B cell (primary cell): ENCODE results near the gene PRSS38.

Source experiments
- EZH2 ChIP-seq: IDR thresholded peaks from 2 replicates; pipeline ENCODE4 v1.6.1; 2012; ENCODE audit warnings: borderline replicate concordance, low read depth, mild to moderate bottlenecking, moderate library complexity, low read length; ENCODE audit not compliant: insufficient read depth, poor library complexity, severe bottlenecking
- TF ChIP-seq, protein P1 (sequence below): fragments of 200-600 bp; IDR thresholded peaks from one replicate; pipeline ENCODE4 v1.8.0; 2022; ENCODE audit warnings: antibody characterized with exemption, mild to moderate bottlenecking

DNA sequence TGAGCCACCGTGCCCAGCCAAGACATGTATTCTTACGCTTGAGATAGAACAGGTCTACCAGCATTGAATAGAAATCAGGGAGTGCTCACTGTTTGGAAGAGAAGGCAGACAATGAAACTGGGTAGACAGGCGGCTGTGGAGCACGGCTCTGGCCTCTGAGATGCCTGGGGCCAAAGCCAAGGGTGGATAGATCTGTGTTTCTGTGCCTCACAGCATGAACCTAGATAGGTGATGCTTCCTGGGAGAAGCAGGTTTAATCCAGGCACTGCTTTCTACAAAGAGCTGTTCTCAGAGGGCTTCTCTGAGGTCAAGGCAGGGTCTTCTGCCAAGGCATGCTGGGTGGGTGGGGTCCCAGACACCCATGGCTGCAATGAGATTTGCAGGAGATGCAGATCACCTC, 24.6 kb upstream of the PRSS38 start:
- TF ChIP-seq, protein P1, sequence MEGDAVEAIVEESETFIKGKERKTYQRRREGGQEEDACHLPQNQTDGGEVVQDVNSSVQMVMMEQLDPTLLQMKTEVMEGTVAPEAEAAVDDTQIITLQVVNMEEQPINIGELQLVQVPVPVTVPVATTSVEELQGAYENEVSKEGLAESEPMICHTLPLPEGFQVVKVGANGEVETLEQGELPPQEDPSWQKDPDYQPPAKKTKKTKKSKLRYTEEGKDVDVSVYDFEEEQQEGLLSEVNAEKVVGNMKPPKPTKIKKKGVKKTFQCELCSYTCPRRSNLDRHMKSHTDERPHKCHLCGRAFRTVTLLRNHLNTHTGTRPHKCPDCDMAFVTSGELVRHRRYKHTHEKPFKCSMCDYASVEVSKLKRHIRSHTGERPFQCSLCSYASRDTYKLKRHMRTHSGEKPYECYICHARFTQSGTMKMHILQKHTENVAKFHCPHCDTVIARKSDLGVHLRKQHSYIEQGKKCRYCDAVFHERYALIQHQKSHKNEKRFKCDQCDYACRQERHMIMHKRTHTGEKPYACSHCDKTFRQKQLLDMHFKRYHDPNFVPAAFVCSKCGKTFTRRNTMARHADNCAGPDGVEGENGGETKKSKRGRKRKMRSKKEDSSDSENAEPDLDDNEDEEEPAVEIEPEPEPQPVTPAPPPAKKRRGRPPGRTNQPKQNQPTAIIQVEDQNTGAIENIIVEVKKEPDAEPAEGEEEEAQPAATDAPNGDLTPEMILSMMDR = no peak
- TF ChIP-seq EZH2 = no peak
